IPS-18c (cell line): Measurements from ENCODE around the gene SLC7A8.

Experiments used
- H3K4me3 ChIP-seq: 2 replicates; pipeline ENCODE4 v1.7.0; 2013; ENCODE audit warnings: low read depth, mild to moderate bottlenecking, low read length, moderate library complexity; ENCODE audit not compliant: insufficient read depth
- H3K9me3 ChIP-seq: one replicate; pipeline ENCODE4 v1.6.1; 2013; ENCODE audit warnings: mild to moderate bottlenecking, low read length, moderate library complexity; ENCODE audit not compliant: control insufficient read depth, insufficient read depth

Gene SLC7A8

GRCh38 chr14:23146351-23146910 is 37.0 kb downstream of the SLC7A8 start:
- Histone ChIP-seq H3K9me3 (no peaks in the 10 kb centered on the region), H3K4me3 (no peak overlapping the region)

GRCh38 chr14:23145794-23146350 is 37.6 kb downstream of the SLC7A8 start:
- H3K9me3 ChIP-seq = no peaks in the 10 kb centered on the region
- H3K4me3 ChIP-seq = no peak overlapping the region

- H3K4me3 ChIP-seq = no peak overlapping the region
- no peaks in the 10 kb centered on the region for H3K9me3 ChIP-seq
Observed at GRCh38 chr14:23143911-23144310, 39.5 kb downstream of the SLC7A8 start.

GRCh38 chr14:23142826-23143225 is 40.6 kb downstream of the SLC7A8 start:
- Histone ChIP-seq H3K4me3 (no peak overlapping the region), H3K9me3 (no peaks in the 10 kb centered on the region)

GRCh38 chr14:23141706-23142444 is 41.6 kb downstream of the SLC7A8 start:
- no peak overlapping the region for H3K4me3 ChIP-seq
- no peaks in the 10 kb centered on the region for H3K9me3 ChIP-seq

GRCh38 chr14:23140371-23140770 is 43.1 kb downstream of the SLC7A8 start:
- Histone ChIP-seq H3K9me3 (no peaks in the 10 kb centered on the region), H3K4me3 (no peak overlapping the region)

GRCh38 chr14:23139874-23140273 is 43.6 kb downstream of the SLC7A8 start:
- H3K4me3 ChIP-seq = no peak overlapping the region

GRCh38 chr14:23137813-23138535 is 45.5 kb downstream of the SLC7A8 start:
- H3K9me3 ChIP-seq = no peaks in the 10 kb centered on the region

More at GRCh38 chr14:23139874-23140273, 43.6 kb downstream of the SLC7A8 start:
- no peaks in the 10 kb centered on the region for H3K9me3 ChIP-seq

GRCh38 chr14:23137192-23137812 is 46.2 kb downstream of the SLC7A8 start:
- Histone ChIP-seq H3K4me3 (no peak overlapping the region), H3K9me3 (no peaks in the 10 kb centered on the region)

More at GRCh38 chr14:23137813-23138535, 45.5 kb downstream of the SLC7A8 start:
- no peak overlapping the region for H3K4me3 ChIP-seq

- Histone ChIP-seq H3K4me3 (no peak overlapping the region), H3K9me3 (no peaks in the 10 kb centered on the region)
Observed at GRCh38 chr14:23136566-23137133, 46.8 kb downstream of the SLC7A8 start.

- no peaks in the 10 kb centered on the region for H3K9me3 ChIP-seq
- no peak overlapping the region for H3K4me3 ChIP-seq
Observed at GRCh38 chr14:23132970-23133369, 50.5 kb downstream of the SLC7A8 start.

GRCh38 chr14:23131482-23131881 is 52.0 kb downstream of the SLC7A8 start:
- no peak overlapping the region for H3K4me3 ChIP-seq
- no peaks in the 10 kb centered on the region for H3K9me3 ChIP-seq

GRCh38 chr14:23130871-23131270 is 52.6 kb downstream of the SLC7A8 start:
- Histone ChIP-seq H3K9me3 (no peaks in the 10 kb centered on the region), H3K4me3 (no peak overlapping the region)

GRCh38 chr14:23129759-23130316 is 53.6 kb downstream of the SLC7A8 start:
- no peaks in the 10 kb centered on the region for H3K9me3 ChIP-seq

GRCh38 chr14:23128969-23129758 is 54.3 kb downstream of the SLC7A8 start:
- no peaks in the 10 kb centered on the region for H3K9me3 ChIP-seq
- no peak overlapping the region for H3K4me3 ChIP-seq

More at GRCh38 chr14:23129759-23130316, 53.6 kb downstream of the SLC7A8 start:
- H3K4me3 ChIP-seq = no peak overlapping the region

- Histone ChIP-seq H3K4me3 (no peak overlapping the region), H3K9me3 (no peaks in the 10 kb centered on the region)
Observed at GRCh38 chr14:23127861-23128260, 55.6 kb downstream of the SLC7A8 start.
